ENCODE data around the gene C12orf54.
"Not testable (repeated sequence)": the region's sequence is repeated elsewhere in the genome, so short reads cannot be mapped to it uniquely, and the experiment has no call there.

- not testable (repeated sequence) for TF ChIP-seq EZH2phosphoT487 (IDR thresholded peaks at IDR 0.05; ENCODE audit: borderline replicate concordance, low read depth, low read length); CTCF (conservative IDR thresholded peaks at IDR 0.05; ENCODE audit: low read length)
Measured at GRCh38 chr12:48506836-48507235, 24.5 kb downstream of the C12orf54 start.
